Superior temporal gyrus (tissue), 1 donor: ENCODE results near the gene XIAP.
"Not testable (repeated sequence)": the region's sequence is repeated elsewhere in the genome, so short reads cannot be mapped to it uniquely, and the experiment has no call there.

Source experiments
- DNase-seq: peaks from one replicate; pipeline ENCODE4 v3.0.0-alpha.2; 2016; ENCODE audit errors: extremely low spot score

The XIAP gene

GRCh38 chrX:123876177-123876576 lies 16.3 kb downstream of the XIAP start:
- no peak for DNase-seq

GRCh38 chrX:123876844-123877243 lies 17.0 kb downstream of the XIAP start:
- no peak for DNase-seq

- DNase-seq: no peak
These were observed 18.4 kb downstream of the XIAP start for GRCh38 chrX:123878252-123878721.

GRCh38 chrX:123881330-123881729 lies 21.5 kb downstream of the XIAP start:
- no peak for DNase-seq

- DNase-seq: no peak
These were observed 22.5 kb downstream of the XIAP start for GRCh38 chrX:123882391-123882790.

GRCh38 chrX:123884809-123885408 lies 25.1 kb downstream of the XIAP start:
- DNase-seq: peak; percentile 63

- no peak for DNase-seq
These were observed 39.8 kb downstream of the XIAP start for GRCh38 chrX:123899701-123900100.

GRCh38 chrX:123903261-123903660 lies 43.4 kb downstream of the XIAP start:
- DNase-seq: not testable (repeated sequence)

- DNase-seq: no peak
These were observed 45.5 kb downstream of the XIAP start for GRCh38 chrX:123905332-123905731.

- no peak for DNase-seq
These were observed 46.9 kb downstream of the XIAP start for GRCh38 chrX:123906557-123907316.

- no peak for DNase-seq
These were observed 49.7 kb downstream of the XIAP start for GRCh38 chrX:123909523-123909922.

- no peak for DNase-seq
These were observed 57.2 kb downstream of the XIAP start for GRCh38 chrX:123917069-123917468.

- no peak for DNase-seq
These were observed 58.4 kb downstream of the XIAP start for GRCh38 chrX:123918106-123918721.

- DNase-seq: no peak
These were observed 60.4 kb downstream of the XIAP start for GRCh38 chrX:123920105-123920785.

GRCh38 chrX:123923211-123923610 lies 63.4 kb downstream of the XIAP start:
- DNase-seq: no peak

GRCh38 chrX:123924186-123924585 lies 64.3 kb downstream of the XIAP start:
- DNase-seq: no peak

GRCh38 chrX:123927845-123928244 lies 68.0 kb downstream of the XIAP start:
- DNase-seq: no peak

GRCh38 chrX:123932055-123932454 lies 72.2 kb downstream of the XIAP start:
- not testable (repeated sequence) for DNase-seq

- DNase-seq: no peak
These were observed 83.2 kb downstream of the XIAP start for GRCh38 chrX:123943074-123943473.

- no peak for DNase-seq
These were observed 83.6 kb downstream of the XIAP start for GRCh38 chrX:123943488-123943887.

GRCh38 chrX:123949846-123950245 lies 90.0 kb downstream of the XIAP start:
- no peak for DNase-seq
